Tibial artery (tissue), 4 donors: ENCODE data around the gene SLC66A2.

Source experiments
- DNase-seq, 2 donors: peaks; one replicate each; pipeline ENCODE4 v3.0.0-alpha.2; 2019
- H3K27ac ChIP-seq, 2 donors: fragments of 200-600 bp; sonication (generic) in 1 of 2; 1 replicate in 1 of 2; 2 replicates in 1 of 2; pipeline ENCODE4 v1.5.1; 2018 to 2019; ENCODE audit warnings: mild to moderate bottlenecking in 1 of 2
- H3K27me3 ChIP-seq, 2 donors: fragments of 200-600 bp; sonication (generic) in 1 of 2; one replicate each; pipeline versions ENCODE4 v1.5.1 to v1.6.0; 2016 to 2019
- H3K36me3 ChIP-seq, 3 donors: fragments of 200-600 bp; sonication (generic) in 2 of 3; one replicate each; pipeline ENCODE4 v1.5.1; 2016 to 2019; ENCODE audit warnings: mild to moderate bottlenecking in 2 of 3
- H3K4me1 ChIP-seq, 4 donors: fragments of 200-600 bp; sonication (generic) in 2 of 4; 1 replicate in 3 of 4; 2 replicates in 1 of 4; pipeline ENCODE4 v1.5.1; 2016 to 2019
- H3K4me3 ChIP-seq, 2 donors: fragments of 200-600 bp; sonication (generic) in 1 of 2; 1 replicate in 1 of 2; 2 replicates in 1 of 2; pipeline ENCODE4 v1.5.1; 2018 to 2019; ENCODE audit warnings: mild to moderate bottlenecking in 2 of 2
- H3K9me3 ChIP-seq, 3 donors: fragments of 200-600 bp; sonication (generic) in 1 of 3; one replicate each; pipeline ENCODE4 v1.5.1; 2016 to 2019
- intact Hi-C: fragments of 100-400 bp; cut with DNase I; formaldehyde crosslinking; loops from one replicate; pipeline ENCODE4 v1.15.0; 2023; ENCODE audit warnings: low total_unique reads
- TF ChIP-seq, protein P1 (sequence below), 2 experiments: fragments of 200-600 bp in 1 of 2; fragments of 450-650 bp in 1 of 2; IDR thresholded peaks; one replicate each; pipeline ENCODE4 v1.5.1; 2017 to 2019; ENCODE audit warnings: antibody characterized with exemption in 2 of 2, mild to moderate bottlenecking in 1 of 2, moderate library complexity in 1 of 2

SLC66A2 gene

DNA sequence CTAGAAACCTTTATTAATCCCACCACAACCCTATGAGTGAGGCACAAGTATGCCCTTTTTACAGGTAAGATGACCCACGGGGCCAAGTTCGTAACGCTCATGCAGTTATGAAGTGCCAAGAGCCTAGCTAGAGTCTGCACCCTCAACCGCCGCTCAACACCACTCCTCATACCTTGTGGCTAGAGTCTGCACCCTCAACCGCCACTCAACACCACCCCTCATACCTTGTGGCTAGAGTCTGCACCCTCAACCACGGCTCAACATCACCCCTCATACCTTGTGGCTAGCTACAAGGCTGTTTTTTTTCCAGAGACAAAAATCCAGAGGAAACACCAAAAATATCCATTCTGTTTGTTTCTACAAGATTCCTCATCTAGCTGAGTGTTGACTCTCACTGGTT, 32.3 kb upstream of the SLC66A2 start:
- H3K9me3 ChIP-seq = no peaks in the 10 kb centered on the region
- intact Hi-C loops = no loop called here
- H3K27me3 ChIP-seq = no peaks in the 10 kb centered on the region
- no peak overlapping the region for H3K27ac ChIP-seq
- H3K36me3 ChIP-seq = peaks cover 0 to 15% (median 0%) of the 10 kb centered on the region in 3 donors
- DNase-seq = no peak
- TF ChIP-seq, protein P1, sequence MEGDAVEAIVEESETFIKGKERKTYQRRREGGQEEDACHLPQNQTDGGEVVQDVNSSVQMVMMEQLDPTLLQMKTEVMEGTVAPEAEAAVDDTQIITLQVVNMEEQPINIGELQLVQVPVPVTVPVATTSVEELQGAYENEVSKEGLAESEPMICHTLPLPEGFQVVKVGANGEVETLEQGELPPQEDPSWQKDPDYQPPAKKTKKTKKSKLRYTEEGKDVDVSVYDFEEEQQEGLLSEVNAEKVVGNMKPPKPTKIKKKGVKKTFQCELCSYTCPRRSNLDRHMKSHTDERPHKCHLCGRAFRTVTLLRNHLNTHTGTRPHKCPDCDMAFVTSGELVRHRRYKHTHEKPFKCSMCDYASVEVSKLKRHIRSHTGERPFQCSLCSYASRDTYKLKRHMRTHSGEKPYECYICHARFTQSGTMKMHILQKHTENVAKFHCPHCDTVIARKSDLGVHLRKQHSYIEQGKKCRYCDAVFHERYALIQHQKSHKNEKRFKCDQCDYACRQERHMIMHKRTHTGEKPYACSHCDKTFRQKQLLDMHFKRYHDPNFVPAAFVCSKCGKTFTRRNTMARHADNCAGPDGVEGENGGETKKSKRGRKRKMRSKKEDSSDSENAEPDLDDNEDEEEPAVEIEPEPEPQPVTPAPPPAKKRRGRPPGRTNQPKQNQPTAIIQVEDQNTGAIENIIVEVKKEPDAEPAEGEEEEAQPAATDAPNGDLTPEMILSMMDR (IDR thresholded peaks at IDR 0.05) = no peak
- peaks cover 0 to 34% (median 16%) of the 10 kb centered on the region in 4 donors for H3K4me1 ChIP-seq
- no peak overlapping the region for H3K4me3 ChIP-seq

DNA sequence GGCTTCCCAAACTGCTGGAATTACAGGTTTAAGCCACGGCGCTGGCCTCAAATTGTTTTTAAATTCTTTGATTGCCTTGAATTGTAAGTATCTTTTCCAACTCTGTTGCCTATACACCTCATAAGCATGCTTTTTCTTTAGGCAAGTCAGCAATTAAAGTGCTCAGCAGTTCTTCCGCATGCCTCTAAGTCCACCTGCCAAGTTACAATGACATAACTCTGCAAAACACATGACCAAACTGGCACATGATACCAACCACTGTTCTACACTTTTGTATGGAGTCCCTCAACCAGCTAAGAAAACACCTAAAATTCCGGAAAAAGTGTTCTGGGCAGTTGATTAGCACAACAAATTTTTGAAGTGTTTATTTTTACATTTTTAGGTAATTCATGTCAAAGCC, 31.8 kb upstream of the SLC66A2 start:
- H3K27ac ChIP-seq = no peak overlapping the region

DNA sequence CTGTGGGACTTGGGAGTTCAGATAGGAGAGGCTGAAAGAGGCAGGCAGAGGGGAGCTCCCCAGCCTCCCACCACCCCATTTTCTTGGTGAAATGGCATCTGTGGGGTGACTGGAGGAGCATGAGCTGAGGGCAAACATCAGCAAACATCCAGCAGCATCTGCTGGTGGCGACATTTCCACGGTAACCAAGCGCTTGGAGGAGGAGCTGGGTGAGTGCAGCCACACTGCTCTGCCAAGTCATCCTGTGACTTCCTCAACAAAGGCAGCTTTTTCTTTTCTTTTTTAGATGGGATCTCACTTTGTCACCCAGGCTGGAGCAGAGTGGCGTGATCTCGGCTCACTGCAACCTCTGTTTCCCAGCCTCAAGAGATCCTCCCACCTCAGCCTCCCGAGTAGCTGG, 31.3 kb upstream of the SLC66A2 start:
- Histone ChIP-seq H3K4me3 (no peak overlapping the region), H3K27ac (no peak overlapping the region), H3K4me1 (peaks cover 0 to 40% (median 16%) of the 10 kb centered on the region in 4 donors), H3K27me3 (no peaks in the 10 kb centered on the region), H3K9me3 (no peaks in the 10 kb centered on the region), H3K36me3 (peaks cover 0 to 15% (median 0%) of the 10 kb centered on the region in 3 donors)
- DNase-seq = no peak
- intact Hi-C loops = no loop called here
- TF ChIP-seq, protein P1 (IDR thresholded peaks at IDR 0.05) = no peak

More for the DNA sequence above, 31.8 kb upstream of the SLC66A2 start:
- intact Hi-C loops = no loop called here
- TF ChIP-seq, protein P1 (IDR thresholded peaks at IDR 0.05) = no peak
- Histone ChIP-seq H3K4me3 (no peak overlapping the region), H3K36me3 (peaks cover 0 to 15% (median 0%) of the 10 kb centered on the region in 3 donors), H3K4me1 (peaks cover 0 to 35% (median 16%) of the 10 kb centered on the region in 4 donors), H3K27me3 (no peaks in the 10 kb centered on the region), H3K9me3 (no peaks in the 10 kb centered on the region)
- no peak for DNase-seq

DNA sequence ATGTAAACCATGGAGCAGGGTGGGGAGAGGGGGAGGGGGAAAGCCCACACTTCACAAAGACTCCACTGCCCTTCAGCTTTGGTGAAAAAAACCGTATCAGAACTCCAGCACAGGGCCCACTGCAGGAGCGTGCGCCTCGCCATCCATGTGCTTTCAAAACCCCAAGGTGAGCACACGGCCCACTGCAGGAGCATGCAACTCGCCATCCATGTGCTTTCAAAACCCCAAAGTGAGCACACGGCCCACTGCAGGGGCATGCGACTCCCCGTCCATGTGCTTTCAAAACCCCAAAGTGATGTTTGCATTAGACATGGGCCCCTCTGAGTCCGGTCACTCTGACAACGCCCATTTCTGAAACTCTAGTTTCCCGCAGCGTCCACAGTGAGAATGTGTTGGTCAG, 29.1 kb upstream of the SLC66A2 start:
- no peak for DNase-seq
- H3K27ac ChIP-seq = no peak overlapping the region
- peaks cover 0 to 22% (median 1%) of the 10 kb centered on the region in 4 donors for H3K4me1 ChIP-seq
- intact Hi-C loops = no loop called here
- H3K9me3 ChIP-seq = no peaks in the 10 kb centered on the region
- H3K4me3 ChIP-seq = no peak overlapping the region
- TF ChIP-seq, protein P1 (IDR thresholded peaks at IDR 0.05) = no peak
- H3K36me3 ChIP-seq = peaks cover 0 to 21% (median 4%) of the 10 kb centered on the region in 3 donors
- no peaks in the 10 kb centered on the region for H3K27me3 ChIP-seq

DNA sequence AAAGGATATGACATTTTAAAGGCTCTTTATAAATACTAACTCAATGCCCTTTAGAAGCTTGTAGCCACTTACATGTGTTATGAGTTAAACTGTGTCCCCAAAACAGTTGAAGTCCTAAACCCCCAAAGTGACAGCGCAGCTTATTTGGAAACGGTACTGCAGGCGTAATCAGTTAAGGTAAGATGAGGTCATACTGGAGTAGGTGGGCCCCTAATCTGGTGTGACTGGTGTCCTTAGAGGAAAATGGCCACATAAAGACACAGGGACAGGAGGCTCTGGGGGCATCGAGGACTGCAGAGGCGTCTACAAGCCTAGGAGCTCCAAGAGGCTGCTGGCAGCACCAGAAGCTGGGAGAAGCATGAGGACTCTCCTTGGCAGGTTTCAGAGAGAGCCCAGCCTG, 28.4 kb upstream of the SLC66A2 start:
- no peak overlapping the region for H3K27ac ChIP-seq
- H3K36me3 ChIP-seq = peaks cover 0 to 21% (median 9%) of the 10 kb centered on the region in 3 donors
- H3K4me3 ChIP-seq = no peak overlapping the region
- H3K27me3 ChIP-seq = no peaks in the 10 kb centered on the region
- TF ChIP-seq, protein P1 (IDR thresholded peaks at IDR 0.05) = no peak
- peaks cover 0 to 17% (median 0%) of the 10 kb centered on the region in 4 donors for H3K4me1 ChIP-seq
- DNase-seq = no peak
- intact Hi-C loops = no loop called here
- H3K9me3 ChIP-seq = no peaks in the 10 kb centered on the region
